8988T (cell line): Measurements from ENCODE around the gene SLC9C2.
"Not testable (repeated sequence)": the region's sequence is repeated elsewhere in the genome, so short reads cannot be mapped to it uniquely, and the experiment has no call there.

Experiments used
- DNase-seq: peaks from one replicate; pipeline ENCODE4 v3.0.0; 2011

The SLC9C2 gene

GRCh38 chr1:173573596-173573995, 29.3 kb downstream of the SLC9C2 start:
- no peak for DNase-seq

DNA sequence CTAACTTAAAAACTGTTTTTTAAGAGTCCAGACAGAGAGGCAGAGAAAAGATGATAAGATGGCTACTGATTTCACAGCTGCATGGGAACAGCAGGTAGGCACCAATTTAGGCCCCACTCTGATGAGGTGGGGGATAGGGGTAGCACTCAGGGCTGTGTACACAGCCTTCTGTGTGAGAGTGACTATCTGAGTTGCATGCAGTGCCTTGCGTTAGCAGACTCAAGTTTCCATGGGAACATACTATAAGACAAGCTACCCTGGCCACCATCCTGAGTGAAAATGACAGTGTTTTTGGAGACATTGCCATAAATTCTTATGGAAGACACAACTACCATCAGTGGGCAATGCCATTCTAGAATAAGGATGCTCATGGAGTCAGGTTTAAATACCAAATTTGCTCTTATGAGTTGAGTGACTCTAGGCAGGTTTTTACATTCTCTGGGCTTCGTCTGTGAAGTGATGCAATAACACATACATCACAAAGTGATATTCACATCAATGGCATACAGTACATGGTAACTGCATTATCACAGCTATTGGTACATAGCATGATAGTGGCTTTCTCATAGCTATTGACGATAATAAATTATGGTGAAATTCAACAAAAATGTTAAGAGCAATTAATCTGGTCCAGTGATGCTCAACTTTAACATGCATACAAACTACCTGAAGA, 30.5 kb downstream of the SLC9C2 start:
- no peak for DNase-seq

GRCh38 chr1:173570370-173571007, 32.4 kb downstream of the SLC9C2 start:
- no peak for DNase-seq

GRCh38 chr1:173568483-173568882, 34.4 kb downstream of the SLC9C2 start:
- no peak for DNase-seq

- DNase-seq = not testable (repeated sequence)
These were observed 39.0 kb downstream of the SLC9C2 start for GRCh38 chr1:173563846-173564245.

- DNase-seq = no peak
These were observed 40.1 kb downstream of the SLC9C2 start for GRCh38 chr1:173562813-173563212.

DNA sequence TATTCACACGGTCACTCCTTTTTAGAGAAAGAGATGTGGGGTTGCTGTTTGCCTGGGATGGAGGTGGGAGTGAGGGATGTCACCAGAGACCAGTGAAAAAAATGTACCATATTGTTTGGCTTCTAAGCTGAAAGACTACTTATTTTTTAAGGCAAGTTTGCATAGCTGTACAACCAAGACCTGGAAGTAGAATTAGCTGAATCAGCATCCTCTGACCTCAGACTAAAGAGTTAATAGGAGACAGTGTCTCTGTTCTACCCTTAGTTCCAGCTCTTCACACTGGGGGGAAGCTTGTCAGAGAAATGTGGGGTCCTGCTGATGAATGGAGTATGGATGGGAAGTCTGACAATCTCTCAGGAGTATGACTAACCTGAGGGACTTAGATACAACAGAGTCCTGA, 41.6 kb downstream of the SLC9C2 start:
- DNase-seq = no peak

DNA sequence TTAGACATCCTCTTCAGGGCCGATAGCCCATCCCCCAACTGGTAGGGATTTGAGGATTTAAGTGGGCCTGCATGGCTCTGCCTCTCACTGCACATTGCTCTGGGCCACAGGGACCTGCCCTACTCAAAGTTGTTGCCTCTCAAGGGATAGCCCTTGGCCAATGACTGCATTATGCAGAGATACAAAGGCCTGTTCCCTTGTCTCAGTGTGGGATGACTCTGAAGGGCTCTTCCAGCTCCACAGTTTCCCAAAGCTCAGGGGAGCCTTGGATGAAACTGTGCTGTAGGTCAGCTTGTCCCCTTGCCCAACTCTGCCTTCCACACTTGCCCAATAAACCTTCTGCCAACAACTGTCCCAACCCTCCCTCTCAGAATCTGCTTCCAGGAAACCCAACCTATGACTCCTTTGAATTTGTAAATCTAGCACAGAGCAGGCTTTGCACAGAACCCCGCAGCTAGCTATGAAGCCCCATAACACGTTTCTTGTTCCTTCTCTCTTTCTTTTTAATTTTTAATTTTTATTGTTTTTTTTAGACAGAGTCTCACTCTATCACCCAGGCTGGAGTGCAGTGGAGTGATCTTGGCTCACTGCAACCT, 42.5 kb downstream of the SLC9C2 start:
- no peak for DNase-seq

DNA sequence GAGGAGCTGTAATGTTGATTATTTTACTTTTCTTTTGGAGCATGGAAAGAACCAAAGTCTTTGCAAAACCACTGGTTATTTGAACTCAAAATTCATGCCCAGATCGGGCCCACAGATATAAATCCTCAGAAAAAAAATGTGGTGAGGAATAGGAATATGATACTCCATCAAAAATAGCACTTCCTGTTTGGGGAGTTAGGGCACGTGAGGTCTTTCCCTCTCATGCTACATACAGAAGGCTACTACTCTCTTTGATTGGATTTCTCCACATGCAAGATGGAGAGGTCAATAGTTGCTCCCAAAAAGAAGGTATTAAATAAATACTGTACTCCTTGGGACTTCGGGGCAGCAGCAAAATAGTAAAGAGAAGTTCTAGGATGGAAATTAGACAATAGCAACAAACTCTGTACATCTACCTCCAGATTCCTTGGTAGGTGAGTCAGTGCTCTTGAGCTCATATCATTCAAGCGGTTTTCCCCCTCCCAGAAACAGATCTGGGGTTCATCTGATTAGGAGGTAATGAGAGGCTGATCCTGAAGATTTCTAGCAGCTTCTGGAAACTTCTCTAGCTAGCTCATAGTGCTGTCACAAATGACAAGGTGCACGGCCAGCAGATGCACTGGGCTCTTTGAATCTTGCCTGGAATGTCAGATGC, 47.1 kb downstream of the SLC9C2 start:
- no peak for DNase-seq

- no peak for DNase-seq
These were observed 48.2 kb downstream of the SLC9C2 start for GRCh38 chr1:173554541-173555250.

GRCh38 chr1:173554089-173554488, 48.8 kb downstream of the SLC9C2 start:
- DNase-seq = no peak

- no peak for DNase-seq
These were observed 49.6 kb downstream of the SLC9C2 start for GRCh38 chr1:173553312-173553711.

DNA sequence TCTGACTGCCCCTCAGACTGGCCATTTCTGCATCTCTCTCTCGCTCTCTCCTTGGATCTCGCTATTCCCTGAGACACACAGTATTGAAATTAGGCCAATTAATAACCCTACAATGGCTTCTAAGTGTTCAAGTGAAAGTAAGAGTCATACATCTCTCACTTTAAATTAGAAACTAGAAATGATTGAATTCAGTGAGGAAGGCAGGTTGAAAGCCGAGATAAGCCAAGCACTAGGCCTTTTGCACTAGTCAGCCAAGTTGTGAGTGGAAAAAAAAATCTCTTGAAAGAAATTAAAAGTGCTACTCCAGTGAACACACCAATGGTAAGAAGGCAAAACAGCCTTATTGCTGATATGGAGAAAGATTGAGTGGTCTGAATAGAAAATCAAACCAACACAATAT, 51.2 kb downstream of the SLC9C2 start:
- no peak for DNase-seq

GRCh38 chr1:173549813-173550212, 53.1 kb downstream of the SLC9C2 start:
- no peak for DNase-seq

GRCh38 chr1:173545688-173546087, 57.2 kb downstream of the SLC9C2 start:
- DNase-seq = no peak

DNA sequence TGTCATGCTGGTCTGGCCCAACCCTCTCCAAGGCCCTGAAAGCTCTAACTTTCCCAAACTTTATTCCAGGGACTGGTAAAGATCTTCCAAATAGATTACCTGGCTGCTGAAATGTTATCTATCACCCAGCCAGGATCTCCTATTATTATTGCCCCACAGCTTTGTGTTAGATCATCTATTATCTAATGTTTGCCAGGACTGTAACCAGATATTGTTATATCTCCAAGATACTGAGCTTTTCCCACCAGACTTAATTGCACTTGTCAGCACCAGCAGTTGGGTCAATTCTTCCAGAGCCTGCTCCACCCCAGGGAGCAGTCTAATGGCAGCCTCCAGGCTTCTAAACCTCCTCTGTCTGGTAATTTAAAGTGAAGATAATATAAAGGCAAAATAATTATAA, 66.6 kb downstream of the SLC9C2 start:
- no peak for DNase-seq

- no peak for DNase-seq
These were observed 70.6 kb downstream of the SLC9C2 start for GRCh38 chr1:173532237-173532636.

- DNase-seq = no peak
These were observed 71.8 kb downstream of the SLC9C2 start for GRCh38 chr1:173530795-173531693.

DNA sequence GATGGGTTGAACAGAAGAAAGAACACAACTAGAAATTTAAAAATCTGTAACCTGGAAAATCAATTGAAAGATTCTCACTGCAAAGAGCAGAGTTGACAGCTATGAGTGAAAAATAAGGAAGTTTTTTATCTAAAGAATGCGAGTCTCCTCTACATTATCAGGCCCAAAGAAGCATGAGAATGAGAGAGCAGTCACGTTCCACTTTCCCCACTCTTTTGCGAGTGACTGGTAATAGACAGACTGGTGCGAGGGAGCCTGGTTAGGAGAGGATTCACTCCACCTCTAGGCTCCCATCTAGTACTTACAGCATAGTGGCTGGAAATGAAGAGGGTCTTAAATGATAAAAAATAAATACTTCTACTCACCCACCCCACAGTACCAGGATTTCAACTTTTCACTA, 73.8 kb downstream of the SLC9C2 start:
- no peak for DNase-seq

- DNase-seq = no peak
These were observed 75.6 kb downstream of the SLC9C2 start for GRCh38 chr1:173527151-173527826.

- no peak for DNase-seq
These were observed 76.9 kb downstream of the SLC9C2 start for GRCh38 chr1:173525926-173526325.

DNA sequence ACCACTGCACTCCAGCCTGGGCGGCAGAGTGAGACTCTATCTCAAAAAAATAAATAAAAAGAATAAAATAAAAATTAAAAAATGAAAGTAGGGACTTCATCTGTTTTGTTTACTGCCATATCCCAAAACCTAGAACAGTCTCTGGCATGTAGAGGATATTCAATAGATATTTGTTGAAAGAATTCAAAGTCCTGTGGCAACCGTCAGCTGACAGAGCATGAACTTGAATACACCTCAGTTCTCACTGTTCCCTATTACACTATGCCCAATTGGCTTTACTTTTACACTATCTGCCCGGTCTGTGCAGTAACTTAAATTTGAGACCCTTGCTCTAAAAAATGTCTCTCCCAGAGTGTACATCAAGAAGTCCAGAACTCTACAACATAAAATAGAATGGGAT, 79.5 kb downstream of the SLC9C2 start:
- DNase-seq = no peak
